Right lobe of liver (tissue), 6 donors: ENCODE measurements around the gene MAGEE1. TPM values are rescaled to one million over a fixed set of nuclear protein-coding genes. Genes with fewer than 3 reads are reported as not detected.

Experiments
- ATAC-seq, 4 donors: fragments of 200-7000 bp; cut with Tn5 transposase; one replicate each; pipeline ENCODE4 v1.9.1; 2020; ENCODE audit warnings: mild to moderate bottlenecking in 4 of 4, moderate library complexity in 4 of 4
- DNase-seq, 3 donors: peaks; one replicate each; pipeline ENCODE4 v3.0.0-alpha.2; 2020
- H3K27ac ChIP-seq, 3 donors: fragments of 200-600 bp; one replicate each; pipeline ENCODE4 v1.8.0; 2022
- H3K27me3 ChIP-seq, 2 donors: fragments of 200-600 bp; one replicate each; pipeline ENCODE4 v1.8.0; 2022
- H3K36me3 ChIP-seq, 4 donors: fragments of 200-600 bp; sonication (generic) in 1 of 4; one replicate each; pipeline versions ENCODE4 v1.5.1 to v1.8.0; 2017 to 2022; ENCODE audit warnings: control low read depth in 1 of 4
- H3K4me1 ChIP-seq, 4 donors: fragments of 200-600 bp; sonication (generic) in 1 of 4; one replicate each; pipeline versions ENCODE4 v1.5.1 to v1.8.0; 2017 to 2022; ENCODE audit warnings: control low read depth in 1 of 4
- H3K4me3 ChIP-seq, 3 donors: fragments of 200-600 bp; one replicate each; pipeline ENCODE4 v1.8.0; 2022
- H3K9me3 ChIP-seq, 4 donors: fragments of 200-600 bp; sonication (generic) in 1 of 4; one replicate each; pipeline versions ENCODE4 v1.5.1 to v1.8.0; 2017 to 2022; ENCODE audit warnings: control low read depth in 1 of 4
- CTCF ChIP-seq, 4 donors: fragments of 200-600 bp in 3 of 4; fragments of 450-650 bp in 1 of 4; IDR thresholded peaks; one replicate each; pipeline versions ENCODE4 v1.5.1 to v1.8.0; 2016 to 2022; ENCODE audit warnings: antibody characterized with exemption in 4 of 4, mild to moderate bottlenecking in 2 of 4
- POLR2A ChIP-seq: fragments of 450-650 bp; IDR thresholded peaks from one replicate; pipeline ENCODE4 v1.6.1; 2017; ENCODE audit warnings: antibody characterized with exemption, mild to moderate bottlenecking
- WGBS: methylation state at CpG from one replicate; pipeline ENCODE4 v1.1.6; 2018; ENCODE audit warnings: low coverage, low lambda C conversion rate; ENCODE audit not compliant: insufficient coverage; ENCODE audit errors: missing lambda C conversion rate; 5-methylcytosine and 5-hydroxymethylcytosine counted together
- intact Hi-C, 2 donors: fragments of 100-400 bp; cut with DNase I; formaldehyde crosslinking; loops; one replicate each; pipeline versions ENCODE4 v1.11.2 to v1.14.1; 2022
- total RNA-seq, 6 experiments: library from RNA; depleted of rRNA in 2 of 6; stranded (reverse); fragments of >200 nt in 2 of 6; fragmentation: NEBNext Ultra II Directional in 3 of 6; extraction: Animal tissue kit (Norgen Biotek cat#: 25700) in 3 of 6; gene quantifications; one replicate each; pipeline versions ENCODE4 v1.1.0 to v1.2.4, GENCODE V29; 2016 to 2023
- donor health status: DM: no; HTN: yes; CAD: no.
- donor health status: DM: no; HTN: no; CAD: no.
- donor health status: DM: no; HTN: no; CAD: no.
- donor health status: DM: no; HTN: yes; CAD: no.
- donor health status: DM: no; HTN: yes; CAD: no.

MAGEE1 gene
- total RNA-seq, 6 experiments from 2014 or later = 0.15 to 0.60 (median 0.47) TPM

GRCh38 chrX:76453737-76454406 is 26.4 kb downstream of the MAGEE1 start:
- Histone ChIP-seq H3K27me3 (peaks cover 0 to 6% of the 10 kb centered on the region in 2 donors), H3K9me3 (no peaks in the 10 kb centered on the region), H3K36me3 (no peaks in the 10 kb centered on the region), H3K4me1 (no peaks in the 10 kb centered on the region), H3K4me3 (no peak overlapping the region), H3K27ac (no peak overlapping the region)
- no peak for DNase-seq
- TF ChIP-seq POLR2A = no peak
- no peak for ATAC-seq
- WGBS = 71% methylated on average over 2 of the region's 2 CpGs
- intact Hi-C loops = no loop called here

GRCh38 chrX:76454456-76454927 is 27.0 kb downstream of the MAGEE1 start:
- H3K27ac ChIP-seq = no peak overlapping the region
- ATAC-seq = peak; percentile 63 to 82 (median 79)

GRCh38 chrX:76477353-76477752 is 49.8 kb downstream of the MAGEE1 start:
- Histone ChIP-seq H3K9me3 (no peaks in the 10 kb centered on the region), H3K4me1 (no peaks in the 10 kb centered on the region), H3K27ac (no peak overlapping the region), H3K27me3 (no peaks in the 10 kb centered on the region), H3K4me3 (no peak overlapping the region), H3K36me3 (no peaks in the 10 kb centered on the region)
- intact Hi-C loops = no loop called here
- TF ChIP-seq CTCF (IDR thresholded peaks at IDR 0.05) (no peak), POLR2A (no peak)
- WGBS = 45% methylated on average over 2 of the region's 2 CpGs
- ATAC-seq (no peak), DNase-seq (no peak)

More at GRCh38 chrX:76454456-76454927, 27.0 kb downstream of the MAGEE1 start:
- H3K4me3 ChIP-seq = no peak overlapping the region
- DNase-seq = no peak
- intact Hi-C loops = no loop called here
- TF ChIP-seq CTCF (IDR thresholded peaks at IDR 0.05) = peak; percentile 42 to 60 (median 52)
- no peak for TF ChIP-seq POLR2A
- peaks cover 0 to 6% of the 10 kb centered on the region in 2 donors for H3K27me3 ChIP-seq
- H3K4me1 ChIP-seq = no peaks in the 10 kb centered on the region
- H3K9me3 ChIP-seq = no peaks in the 10 kb centered on the region
- whole genome bisulfite sequencing = 16% methylated on average over 3 of the region's 3 CpGs
- H3K36me3 ChIP-seq = no peaks in the 10 kb centered on the region
